Type B pancreatic cell (in vitro differentiated cells): ENCODE results near the gene PFDN5. TPM values are rescaled to one million over a fixed set of nuclear protein-coding genes. Genes with fewer than 3 reads are reported as not detected.

Source experiments
- DNase-seq: peaks from one replicate; pipeline ENCODE4 v3.0.0; 2021; ENCODE audit warnings: mixed read lengths; ENCODE audit not compliant: unreplicated experiment; ENCODE audit errors: extremely low spot score
- H3K27ac Mint-ChIP-seq: 2 replicates; pipeline ENCODE4 v1.8.0; 2021; ENCODE audit warnings: mild to moderate bottlenecking, mixed read lengths
- H3K27me3 Mint-ChIP-seq: 2 replicates; pipeline ENCODE4 v1.8.0; 2021; ENCODE audit warnings: mixed read lengths
- H3K36me3 Mint-ChIP-seq: 2 replicates; pipeline ENCODE4 v1.8.0; 2021; ENCODE audit warnings: mixed read lengths
- H3K4me1 Mint-ChIP-seq: one replicate; pipeline ENCODE4 v1.8.0; 2021; ENCODE audit warnings: mixed read lengths; ENCODE audit not compliant: unreplicated experiment
- H3K4me3 Mint-ChIP-seq: 2 replicates; pipeline ENCODE4 v1.8.0; 2021; ENCODE audit warnings: mild to moderate bottlenecking, mixed read lengths
- H3K9me3 Mint-ChIP-seq: 2 replicates; pipeline ENCODE4 v1.8.0; 2021; ENCODE audit warnings: mixed read lengths
- CTCF ChIP-seq: fragments of 200-600 bp; sonication (generic); conservative IDR thresholded peaks from 2 replicates; pipeline ENCODE4 v1.5.0; 2021; ENCODE audit warnings: antibody characterized with exemption, mild to moderate bottlenecking
- total RNA-seq: library from RNA; stranded (reverse); gene quantifications from 2 replicates; pipeline ENCODE4 v1.2.1, GENCODE V29; 2021; ENCODE audit warnings: low replicate concordance

PFDN5 gene
- total RNA-seq, 1 donor from 2014 or later, result 336 TPM

GRCh38 chr12:53344824-53345485 is 49.6 kb downstream of the PFDN5 start:
- H3K36me3 Mint-ChIP-seq, result no peaks in the 10 kb centered on the region
- peaks cover 22% of the 10 kb centered on the region for H3K27me3 Mint-ChIP-seq
- peak overlapping the region; percentile 79 for H3K27ac Mint-ChIP-seq
- TF ChIP-seq CTCF, result peak; percentile 70
- H3K9me3 Mint-ChIP-seq, result no peaks in the 10 kb centered on the region
- peak overlapping the region; percentile 99 for H3K4me3 Mint-ChIP-seq
- peak; percentile 76 for DNase-seq
- H3K4me1 Mint-ChIP-seq, result peaks cover 2% of the 10 kb centered on the region

- no peaks in the 10 kb centered on the region for H3K9me3 Mint-ChIP-seq
- no peak for DNase-seq
- TF ChIP-seq CTCF, result peak; percentile 29
- H3K36me3 Mint-ChIP-seq, result no peaks in the 10 kb centered on the region
- peak overlapping the region; percentile 79 for H3K27ac Mint-ChIP-seq
- peak overlapping the region; percentile 99 for H3K4me3 Mint-ChIP-seq
- peaks cover 16% of the 10 kb centered on the region for H3K27me3 Mint-ChIP-seq
- no peaks in the 10 kb centered on the region for H3K4me1 Mint-ChIP-seq
These were observed 50.3 kb downstream of the PFDN5 start for GRCh38 chr12:53345486-53346188.

- Mint-ChIP-seq H3K27ac (no peak overlapping the region), H3K4me1 (no peaks in the 10 kb centered on the region), H3K27me3 (peaks cover 11% of the 10 kb centered on the region), H3K4me3 (no peak overlapping the region), H3K9me3 (no peaks in the 10 kb centered on the region), H3K36me3 (no peaks in the 10 kb centered on the region)
- TF ChIP-seq CTCF, result no peak
- DNase-seq, result no peak
These were observed 51.1 kb downstream of the PFDN5 start for GRCh38 chr12:53346491-53346890.

GRCh38 chr12:53347905-53348304 is 52.6 kb downstream of the PFDN5 start:
- Mint-ChIP-seq H3K36me3 (no peaks in the 10 kb centered on the region), H3K4me3 (no peak overlapping the region), H3K27ac (no peak overlapping the region), H3K4me1 (peaks cover 6% of the 10 kb centered on the region), H3K9me3 (no peaks in the 10 kb centered on the region), H3K27me3 (peaks cover 9% of the 10 kb centered on the region)
- DNase-seq, result no peak
- no peak for TF ChIP-seq CTCF

Other genes starting within 250 kb of the PFDN5 start
- 3.5 and 21.8 TPM in 2 replicates for gene TNS2, start 245.5 kb upstream of the PFDN5 start, total RNA-seq
- 22.1 and 43.0 TPM in 2 replicates for gene SPRYD3, start 216.2 kb upstream of the PFDN5 start, total RNA-seq
- 25.1 and 40.3 TPM in 2 replicates for gene IGFBP6, start 197.9 kb upstream of the PFDN5 start, total RNA-seq
- 0.97 and 1.9 TPM in 2 replicates for gene SOAT2, start 192.1 kb upstream of the PFDN5 start, total RNA-seq
- 49.2 and 72.2 TPM in 2 replicates for gene ZNF740, start 114.8 kb upstream of the PFDN5 start, total RNA-seq
- 30.6 and 49.3 TPM in 2 replicates for gene CSAD, start 114.6 kb upstream of the PFDN5 start, total RNA-seq
- 3.2 and 4.2 TPM in 2 replicates for gene ITGB7, start 88.3 kb upstream of the PFDN5 start, total RNA-seq
- gene RARG, start 63.3 kb upstream of the PFDN5 start, total RNA-seq, result 74.5 and 89.9 TPM in 2 replicates
- gene ESPL1, start 27.2 kb upstream of the PFDN5 start, total RNA-seq, result 35.1 and 50.0 TPM in 2 replicates
- 44.3 and 58.6 TPM in 2 replicates for gene MYG1, start 4.2 kb downstream of the PFDN5 start, total RNA-seq
- 54.7 and 75.4 TPM in 2 replicates for gene AAAS, start 26.1 kb downstream of the PFDN5 start, total RNA-seq
- 0.22 TPM in 1 of 2 replicates, not detected in the other for gene SP7, start 40.8 kb downstream of the PFDN5 start, total RNA-seq
- 82.9 and 99.5 TPM in 2 replicates for gene SP1, start 84.6 kb downstream of the PFDN5 start, total RNA-seq
- gene AMHR2, start 128.3 kb downstream of the PFDN5 start, total RNA-seq, result 1.6 and 2.4 TPM in 2 replicates
- 88.1 and 142 TPM in 2 replicates for gene PRR13, start 146.2 kb downstream of the PFDN5 start, total RNA-seq
- 825 and 1,222 TPM in 2 replicates for gene PCBP2, start 156.6 kb downstream of the PFDN5 start, total RNA-seq
- gene MAP3K12, start 203.9 kb downstream of the PFDN5 start, total RNA-seq, result 10.6 and 31.6 TPM in 2 replicates
- 46.4 and 52.3 TPM in 2 replicates for gene TARBP2, start 205.7 kb downstream of the PFDN5 start, total RNA-seq
- not detected in 2 replicates for gene NPFF, start 211.9 kb downstream of the PFDN5 start, total RNA-seq